Keratinocyte (primary cell): ENCODE data around the gene TBC1D8. TPM values are rescaled to one million over a fixed set of nuclear protein-coding genes. Genes with fewer than 3 reads are reported as not detected.
"Not testable (repeated sequence)": the region's sequence is repeated elsewhere in the genome, so short reads cannot be mapped to it uniquely, and the experiment has no call there.

Experiments used
- DNase-seq: peaks from one replicate; pipeline ENCODE4 v3.0.0-alpha.2; 2011; ENCODE audit warnings: low read depth, missing footprints, low spot score
- FAIRE-seq: peaks from 2 replicates; lab custom pipeline; 2011; peaks lifted over from hg19 to GRCh38; lab: Jason Lieb, UNC
- H2AFZ ChIP-seq: 2 replicates; pipeline ENCODE4 v1.6.0; 2012; ENCODE audit warnings: low read length, control low read depth, inconsistent platforms; ENCODE audit not compliant: control insufficient read depth
- H3K27ac ChIP-seq: 2 replicates; pipeline ENCODE4 v1.5.1; 2011; ENCODE audit warnings: low read length; ENCODE audit not compliant: control insufficient read depth, insufficient read depth
- H3K27me3 ChIP-seq: 3 replicates; pipeline ENCODE4 v1.6.0; 2011; ENCODE audit warnings: low read length; ENCODE audit not compliant: control insufficient read depth, insufficient read depth; ENCODE audit errors: extremely low read depth
- H3K36me3 ChIP-seq, 2 experiments: 2 replicates in 1 of 2; 3 replicates in 1 of 2; pipeline ENCODE4 v1.5.1; 2011; ENCODE audit warnings: low read length in 2 of 2, mild to moderate bottlenecking in 1 of 2; ENCODE audit not compliant: control insufficient read depth in 2 of 2, insufficient read depth in 2 of 2; ENCODE audit errors: extremely low read depth in 1 of 2
- H3K4me1 ChIP-seq: 3 replicates; pipeline ENCODE4 v1.5.1; 2011; ENCODE audit warnings: low read length; ENCODE audit not compliant: control insufficient read depth, insufficient read depth; ENCODE audit errors: extremely low read depth
- H3K4me2 ChIP-seq: 3 replicates; pipeline ENCODE4 v1.6.0; 2011; ENCODE audit warnings: low read depth, low read length; ENCODE audit not compliant: control insufficient read depth, insufficient read depth; ENCODE audit errors: extremely low read depth
- H3K4me3 ChIP-seq, 3 experiments: fragments of 200-600 bp in 1 of 3; sonication (generic) in 1 of 3; 2 replicates in 2 of 3; 3 replicates in 1 of 3; pipeline ENCODE4 v1.5.1; 2011 to 2016; ENCODE audit warnings: low read length in 3 of 3, mild to moderate bottlenecking in 3 of 3, control low read depth in 2 of 3, inconsistent platforms in 1 of 3, low read depth in 1 of 3, mixed read lengths in 1 of 3, mixed run types in 1 of 3, moderate library complexity in 1 of 3; ENCODE audit not compliant: control insufficient read depth in 2 of 3, insufficient read depth in 2 of 3; ENCODE audit errors: extremely low read depth in 1 of 3
- H3K79me2 ChIP-seq: 2 replicates; pipeline ENCODE4 v1.6.0; 2012; ENCODE audit warnings: low read length; ENCODE audit not compliant: control insufficient read depth, insufficient read depth
- H3K9ac ChIP-seq: 3 replicates; pipeline ENCODE4 v1.6.0; 2011; ENCODE audit warnings: low read length; ENCODE audit not compliant: control insufficient read depth, insufficient read depth; ENCODE audit errors: extremely low read depth
- H3K9me1 ChIP-seq: 3 replicates; pipeline ENCODE4 v1.6.0; 2011; ENCODE audit warnings: low read length; ENCODE audit not compliant: control insufficient read depth, insufficient read depth; ENCODE audit errors: extremely low read depth
- H3K9me3 ChIP-seq: 2 replicates; pipeline ENCODE4 v1.5.1; 2012; ENCODE audit warnings: low read depth, low read length; ENCODE audit not compliant: control insufficient read depth
- H4K20me1 ChIP-seq: 3 replicates; pipeline ENCODE4 v1.6.0; 2011; ENCODE audit warnings: low read length; ENCODE audit not compliant: control insufficient read depth, insufficient read depth; ENCODE audit errors: extremely low read depth
- CTCF ChIP-seq, 3 experiments: IDR thresholded peaks in 1 of 3; conservative IDR thresholded peaks in 1 of 3; optimal IDR thresholded peaks in 1 of 3; 2 replicates in 2 of 3; 3 replicates in 1 of 3; pipeline versions ENCODE3 to v1.5.1; 2011; ENCODE audit warnings: low read length in 3 of 3, mild to moderate bottlenecking in 3 of 3, moderate library complexity in 2 of 3, control low read depth in 1 of 3, inconsistent platforms in 1 of 3; ENCODE audit not compliant: insufficient read depth in 2 of 3; ENCODE audit errors: extremely low read depth in 1 of 3
- EZH2 ChIP-seq: IDR thresholded peaks from one replicate; pipeline ENCODE4 v1.6.1; 2012; ENCODE audit warnings: inconsistent platforms, mild to moderate bottlenecking, low read length, moderate library complexity
- dilution Hi-C: fragments of 300-500 bp; cut with MboI; formaldehyde crosslinking; loops from one replicate; pipeline ENCODE4 v1.7.0; 2020; ENCODE audit warnings: low sequenced_read_pairs; ENCODE audit not compliant: extremely low pct_ligation_motif_present
- polyA plus RNA-seq, 5 experiments: library from polyadenylated mRNA; depleted of rRNA in 3 of 5; stranded (reverse) in 3 of 5; stranded (forward) in 1 of 5; unstranded in 1 of 5; fragments of >200 nt; gene quantifications; 1 replicate in 1 of 5; 2 replicates in 3 of 5; 3 replicates in 1 of 5; pipeline versions ENCODE4 v1.2.1 to v1.2.3, GENCODE V29; 2011 to 2012; ENCODE audit warnings: missing spikeins in 2 of 5, low read depth in 1 of 5, low replicate concordance in 1 of 5

TBC1D8 gene
- polyA plus RNA-seq, 1 donor (not counting 4 experiments of a cell fraction or from before 2014, with no cell fraction given) = 13.8 TPM

GRCh38 chr2:101175991-101176390, 24.8 kb upstream of the TBC1D8 start:
- DNase-seq (no peak), FAIRE-seq (no peak)
- Histone ChIP-seq H3K9ac (no peak overlapping the region), H3K79me2 (no peaks in the 10 kb centered on the region), H4K20me1 (no peaks in the 10 kb centered on the region), H2AFZ (no peak overlapping the region), H3K27me3 (no peaks in the 10 kb centered on the region), H3K4me3 (no peak overlapping the region), H3K36me3 (no peaks in the 10 kb centered on the region), H3K27ac (no peak overlapping the region), H3K4me1 (peaks cover 2% of the 10 kb centered on the region), H3K4me2 (no peak overlapping the region), H3K9me1 (no peaks in the 10 kb centered on the region), H3K9me3 (peaks cover 4% of the 10 kb centered on the region)
- dilution Hi-C loops = no loop called here
- TF ChIP-seq EZH2 (no peak), CTCF (optimal IDR thresholded peaks at IDR 0.05 in 1 of 3, IDR thresholded peaks at IDR 0.05 in 1 of 3, conservative IDR thresholded peaks at IDR 0.05 in 1 of 3; ENCODE audit: extremely low read depth in 1 of 3, insufficient read depth in 2 of 3, low read length in 3 of 3) (no peak)

GRCh38 chr2:101173707-101174295, 22.6 kb upstream of the TBC1D8 start:
- H3K4me2 ChIP-seq = no peak overlapping the region
- H3K9me3 ChIP-seq = peaks cover 4% of the 10 kb centered on the region
- H4K20me1 ChIP-seq = no peaks in the 10 kb centered on the region
- no peak overlapping the region for H3K27ac ChIP-seq
- H3K27me3 ChIP-seq = no peaks in the 10 kb centered on the region
- H2AFZ ChIP-seq = no peak overlapping the region
- no peak overlapping the region for H3K9ac ChIP-seq
- H3K4me1 ChIP-seq = peaks cover 2% of the 10 kb centered on the region
- DNase-seq (no peak), FAIRE-seq (no peak)
- H3K36me3 ChIP-seq = no peaks in the 10 kb centered on the region
- no peak for TF ChIP-seq CTCF (optimal IDR thresholded peaks at IDR 0.05 in 1 of 3, IDR thresholded peaks at IDR 0.05 in 1 of 3, conservative IDR thresholded peaks at IDR 0.05 in 1 of 3; ENCODE audit: extremely low read depth in 1 of 3, insufficient read depth in 2 of 3, low read length in 3 of 3)
- TF ChIP-seq EZH2 = no peak
- no peaks in the 10 kb centered on the region for H3K9me1 ChIP-seq
- H3K79me2 ChIP-seq = no peaks in the 10 kb centered on the region
- dilution Hi-C loops = no loop called here
- no peak overlapping the region for H3K4me3 ChIP-seq

GRCh38 chr2:101169822-101170221, 18.6 kb upstream of the TBC1D8 start:
- H3K27me3 ChIP-seq, H3K4me2 ChIP-seq, DNase-seq, H3K9me1 ChIP-seq, H3K79me2 ChIP-seq, H4K20me1 ChIP-seq, H3K27ac ChIP-seq, H3K9me3 ChIP-seq, dilution Hi-C loops, H3K9ac ChIP-seq, H3K36me3 ChIP-seq, FAIRE-seq, H3K4me3 ChIP-seq, H2AFZ ChIP-seq, H3K4me1 ChIP-seq: not testable (repeated sequence)
